GM19455 (cell line): ENCODE measurements around the gene HCFC1R1.
A peak's percentile ranks its signal among the peaks of the same experiment; 100 is the strongest.

Experiments
- ATAC-seq: cut with Tn5 transposase; IDR thresholded peaks from one replicate; pipeline ENCODE4 v1.9.1; 2021; ENCODE audit not compliant: unreplicated experiment

Gene HCFC1R1

DNA sequence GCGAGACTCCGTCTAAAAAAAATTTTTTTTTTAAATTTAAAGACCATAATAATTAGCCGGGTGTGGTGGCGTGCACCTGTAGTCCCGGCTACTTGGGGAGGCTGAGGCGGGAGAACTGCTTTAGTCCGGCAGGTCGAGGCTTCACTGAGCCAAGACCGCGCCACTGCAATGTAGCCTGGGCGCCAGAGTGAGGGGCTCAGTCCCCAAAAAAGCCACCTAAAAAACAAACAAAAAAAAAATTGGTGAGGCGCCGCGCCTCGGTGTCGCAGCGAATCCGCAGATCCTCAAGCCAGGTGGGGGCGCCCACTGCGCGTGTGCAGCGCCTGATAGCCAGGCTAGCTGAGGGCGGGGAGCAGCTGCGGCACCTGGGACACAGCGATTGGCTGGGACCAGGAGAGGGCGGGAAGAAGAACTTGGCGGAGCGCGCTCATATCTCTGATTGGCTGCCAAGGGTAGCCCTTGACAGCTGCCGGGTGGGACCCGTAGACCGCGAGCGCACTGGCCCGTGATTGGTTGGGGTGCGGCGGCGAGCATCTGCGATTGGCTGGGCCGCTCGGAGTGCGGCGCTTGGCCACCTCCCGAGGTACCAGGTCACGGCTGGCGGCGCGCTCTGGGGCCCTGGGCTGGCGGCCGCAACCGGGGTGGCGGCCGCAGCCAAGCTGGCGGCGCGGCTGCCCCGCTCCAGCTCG is 20.0 kb downstream of the HCFC1R1 start:
- peak; percentile 93 for ATAC-seq

DNA sequence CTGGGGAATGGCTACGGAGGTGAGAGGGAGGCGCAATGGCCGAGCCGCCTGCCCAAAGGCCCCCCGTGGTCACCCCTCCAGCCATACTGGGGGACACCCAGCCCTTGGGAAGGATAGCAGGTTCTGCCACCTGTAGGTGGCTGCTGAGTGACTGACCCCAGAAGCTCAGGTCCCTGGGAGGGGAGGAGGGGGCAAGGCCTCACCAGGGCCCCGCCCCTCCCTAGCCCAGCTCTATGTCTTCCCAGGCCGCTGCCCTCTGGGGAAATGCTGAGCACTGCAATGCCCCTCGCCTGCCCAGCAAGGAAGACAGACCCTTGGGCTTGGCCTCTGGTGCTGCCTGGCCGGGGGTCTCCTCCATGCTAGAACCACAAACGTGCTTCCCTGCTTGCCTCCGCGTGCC is 22.4 kb downstream of the HCFC1R1 start:
- ATAC-seq, result no peak

DNA sequence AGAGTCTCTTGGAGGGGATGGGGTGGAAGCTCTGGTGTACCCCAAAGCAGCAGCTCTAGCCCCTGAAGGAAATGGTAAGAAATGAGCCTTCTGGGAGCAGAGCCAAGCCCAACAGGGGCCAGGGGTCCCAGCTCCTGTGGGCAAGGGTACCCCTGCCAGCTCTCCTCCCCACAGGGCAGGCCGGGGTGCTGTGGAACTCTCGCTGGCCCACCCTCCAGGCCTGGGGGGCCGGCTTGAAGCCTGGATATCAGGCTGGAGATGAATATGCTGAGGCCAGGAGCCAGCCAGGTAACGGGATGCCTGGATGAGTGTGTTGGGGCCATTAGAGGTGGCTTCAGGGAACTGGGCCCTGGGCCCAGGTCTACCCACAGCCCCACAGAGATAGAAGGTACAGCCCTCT is 23.2 kb downstream of the HCFC1R1 start:
- ATAC-seq, result no peak

DNA sequence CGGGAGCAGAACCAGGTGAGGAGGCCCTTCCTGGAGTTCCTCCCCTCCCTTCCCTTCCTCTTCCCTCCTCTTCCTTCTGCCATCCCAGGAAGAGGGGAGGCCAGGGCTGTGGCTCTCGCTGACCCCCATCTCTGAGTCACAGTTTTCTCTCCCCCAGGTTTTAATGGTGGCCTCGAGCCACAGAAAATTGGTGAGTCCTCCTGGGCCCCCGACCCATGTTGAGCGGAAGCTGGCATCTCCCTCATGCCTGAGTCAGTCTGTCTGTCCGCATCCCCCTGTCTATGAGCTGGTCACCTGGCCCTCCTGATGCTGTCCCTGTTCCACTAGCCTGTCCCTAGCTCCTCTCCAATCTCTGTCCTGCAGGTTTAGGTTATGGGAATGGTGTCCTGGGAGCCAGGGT is 23.8 kb downstream of the HCFC1R1 start:
- ATAC-seq, result no peak

DNA sequence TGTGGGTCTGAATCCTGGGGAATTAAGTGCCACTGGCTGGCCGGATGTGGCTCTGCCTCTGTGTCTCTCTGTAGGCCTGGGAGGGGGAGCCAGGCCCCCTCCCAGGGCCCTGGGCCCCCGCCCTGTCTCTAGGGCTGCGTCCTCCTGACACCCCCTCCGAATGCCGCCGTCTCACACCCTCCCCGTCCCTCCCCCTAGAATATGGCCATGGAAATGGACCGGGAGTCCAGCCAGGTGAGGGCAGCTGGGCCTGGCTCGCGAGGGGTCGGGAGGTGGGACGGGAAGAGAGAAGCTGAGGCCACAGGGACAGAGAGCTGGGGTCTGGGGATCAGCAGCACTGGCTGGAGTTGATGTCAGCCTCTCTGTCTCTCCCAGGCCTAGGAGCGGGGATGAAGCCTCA is 27.4 kb downstream of the HCFC1R1 start:
- no peak for ATAC-seq

DNA sequence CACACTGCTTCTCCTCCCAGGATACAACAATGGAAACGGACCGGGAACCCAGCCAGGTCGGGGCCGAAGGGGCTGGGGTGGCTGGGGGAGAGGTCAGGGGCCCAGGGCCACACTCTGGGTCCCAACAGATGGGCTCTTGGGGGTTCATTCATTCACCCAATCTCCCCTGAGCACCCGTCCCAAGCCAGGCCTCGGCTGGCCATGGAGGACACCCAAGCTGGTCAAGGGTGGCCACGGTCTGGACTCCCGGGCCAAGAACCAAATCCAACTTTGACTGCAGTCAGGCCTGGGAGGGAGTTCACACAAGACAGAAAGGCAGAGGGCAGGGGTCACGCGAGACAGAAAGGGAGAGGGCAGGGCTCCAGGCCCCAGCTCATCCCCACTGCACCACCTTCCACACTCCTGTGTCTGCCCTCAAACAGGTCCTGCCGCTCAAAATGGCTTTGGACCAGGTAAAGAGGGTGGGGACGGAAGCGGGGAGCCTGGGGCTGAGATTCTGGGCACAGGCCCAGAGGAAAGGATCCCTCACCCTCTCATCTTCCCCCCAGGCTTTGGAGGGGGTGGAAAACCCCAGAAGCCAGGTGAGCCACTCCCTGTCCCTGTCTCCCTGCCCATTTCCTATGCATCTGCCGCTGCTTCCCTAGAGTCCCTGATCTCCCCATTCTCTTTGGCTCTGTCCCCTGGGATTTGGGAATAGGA is 31.2 kb downstream of the HCFC1R1 start:
- no peak for ATAC-seq

DNA sequence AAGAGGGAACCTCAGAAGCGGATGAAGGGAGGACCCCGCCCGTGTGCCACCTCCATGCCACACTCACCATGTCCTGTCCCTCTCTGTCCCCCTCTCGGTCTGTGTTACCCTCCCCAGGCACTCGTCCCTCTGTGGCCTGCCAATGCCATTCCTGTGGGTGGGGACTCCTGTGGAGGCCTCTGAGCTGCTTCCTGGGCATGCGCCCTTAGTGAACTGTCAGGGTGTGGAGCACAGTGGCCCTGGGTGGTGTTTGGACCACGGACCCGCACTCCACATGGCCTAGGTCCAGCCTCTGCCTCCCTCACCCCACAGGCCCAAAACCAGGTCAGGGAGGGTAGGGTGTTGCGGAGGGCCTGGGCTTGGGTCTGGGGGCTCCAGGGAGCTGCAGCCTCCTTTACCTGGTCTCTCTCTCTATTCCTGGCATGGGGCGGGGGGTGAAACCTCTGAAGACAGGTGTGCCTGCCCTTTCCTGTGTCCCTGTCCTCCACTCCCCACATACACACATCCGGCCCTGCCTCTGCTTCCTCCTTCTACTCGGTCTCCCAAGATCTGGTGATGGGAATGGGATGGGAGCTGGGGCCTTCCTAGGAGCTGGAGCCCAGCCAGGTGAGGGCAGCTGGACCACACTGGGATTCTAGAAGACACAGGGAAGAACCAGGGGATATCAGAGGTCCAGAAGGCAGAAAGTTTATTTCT is 32.0 kb downstream of the HCFC1R1 start:
- ATAC-seq, result no peak

DNA sequence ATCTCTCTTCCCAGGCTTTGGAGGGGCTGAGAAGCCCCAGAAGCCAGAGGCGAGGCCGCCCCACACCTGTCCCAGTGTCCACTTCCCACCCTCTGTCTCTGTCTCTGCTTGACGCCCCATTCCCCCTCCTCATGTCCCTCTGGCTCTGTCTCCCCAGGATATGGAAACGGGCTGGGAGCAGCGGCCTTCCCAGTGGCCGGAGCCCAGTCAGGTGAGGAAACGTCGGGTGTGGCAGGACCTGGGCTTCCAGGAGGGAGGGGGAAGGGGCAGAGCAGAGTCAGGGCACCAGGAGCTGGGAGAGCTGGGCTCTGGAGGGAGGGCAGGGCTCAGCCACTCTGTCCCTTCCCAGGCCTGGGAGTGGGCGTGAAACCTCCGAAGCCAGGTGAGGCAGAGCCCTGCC is 32.9 kb downstream of the HCFC1R1 start:
- ATAC-seq, result no peak

DNA sequence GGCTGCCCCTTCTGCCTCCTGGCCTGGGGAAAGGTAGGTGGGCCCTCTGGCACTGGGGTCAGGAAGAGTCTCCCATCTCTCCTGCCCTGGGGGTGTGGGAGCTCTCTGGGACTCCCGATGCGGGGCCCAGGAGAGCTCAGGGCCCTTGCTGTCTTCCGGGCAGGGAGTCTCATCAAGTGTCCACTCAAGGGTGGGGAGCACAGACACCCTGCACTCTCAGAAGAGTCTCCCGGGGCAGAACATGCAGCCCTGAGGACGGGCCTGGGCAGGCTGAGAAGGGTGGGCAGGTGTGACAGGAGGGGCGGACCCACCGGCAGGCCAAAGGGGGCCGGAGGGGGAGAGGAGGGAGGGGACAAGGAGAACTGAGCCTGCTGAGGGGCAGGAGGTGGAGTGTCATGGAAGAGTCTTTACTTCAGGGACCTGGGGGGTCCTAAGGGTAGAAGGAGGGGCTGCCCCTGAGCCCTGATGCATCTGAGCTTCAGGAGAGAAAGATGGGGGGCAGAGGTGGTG is 35.1 kb downstream of the HCFC1R1 start:
- ATAC-seq, result no peak

DNA sequence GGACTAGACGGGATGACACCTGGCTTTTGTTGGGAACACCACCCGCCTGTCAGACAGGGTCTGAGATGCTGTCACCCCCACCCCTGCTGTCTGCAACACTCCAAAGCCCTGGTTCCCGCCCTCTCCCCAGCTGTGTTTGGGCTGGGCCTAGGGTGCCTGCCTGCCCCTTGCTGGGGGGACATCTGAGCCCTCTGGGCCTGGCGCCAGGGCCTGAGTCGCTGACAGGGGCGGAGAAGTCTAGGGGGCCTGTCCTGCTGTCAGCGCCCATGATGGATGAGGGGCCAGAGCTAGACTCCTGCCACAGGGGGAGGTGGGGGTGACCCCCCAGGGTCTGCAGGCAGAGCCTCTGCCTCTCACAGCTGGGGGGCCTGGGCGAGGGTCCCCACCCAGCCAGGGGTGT is 35.9 kb downstream of the HCFC1R1 start:
- no peak for ATAC-seq

DNA sequence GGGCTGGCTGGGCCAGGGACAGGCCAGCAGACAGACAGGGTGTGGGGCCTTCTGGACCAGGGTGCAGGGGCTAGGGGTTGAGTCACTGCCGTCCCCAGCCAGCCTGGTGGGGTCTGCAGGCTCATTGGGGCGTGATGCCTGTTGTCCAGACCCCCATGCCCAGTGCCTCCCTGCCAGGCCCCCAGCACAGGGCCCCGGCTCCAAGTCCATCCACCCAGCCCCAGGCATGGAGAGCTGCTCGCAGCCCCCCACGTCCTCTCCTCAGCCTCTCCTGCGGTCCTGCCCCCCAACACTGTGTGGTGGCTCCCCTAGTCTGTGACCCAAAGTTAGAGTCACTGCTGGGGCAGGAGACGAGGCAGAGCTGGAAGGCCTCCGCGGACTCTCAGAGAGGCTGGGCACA is 36.5 kb downstream of the HCFC1R1 start:
- no peak for ATAC-seq

DNA sequence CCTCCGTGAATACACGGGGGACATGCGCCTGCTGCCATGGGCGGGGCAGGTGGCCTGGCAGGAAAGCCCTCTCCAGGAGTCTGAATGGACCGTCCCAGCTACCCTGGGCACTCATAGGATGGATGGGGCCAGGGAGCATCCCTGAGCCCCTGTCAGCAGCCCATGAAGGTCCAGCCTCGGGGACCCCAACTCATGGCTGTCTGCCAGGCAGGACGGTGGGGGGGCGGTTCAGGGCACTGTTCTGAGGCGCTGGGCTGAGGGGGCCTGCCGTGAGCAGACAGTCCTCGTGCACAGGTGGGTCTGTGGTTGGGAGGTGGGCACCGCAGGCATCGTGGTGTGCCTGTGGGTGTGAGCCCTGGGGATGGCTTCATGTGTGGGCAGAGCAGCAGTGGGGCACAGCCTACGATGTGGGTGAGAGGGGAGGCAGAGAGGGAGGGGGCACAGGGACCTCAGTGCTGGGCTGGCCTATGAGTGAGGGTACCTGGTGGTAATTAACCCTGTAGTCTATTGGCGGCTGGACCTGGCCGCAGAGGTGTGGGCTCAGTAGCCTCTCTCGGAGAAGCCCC is 37.0 kb downstream of the HCFC1R1 start:
- ATAC-seq, result no peak

DNA sequence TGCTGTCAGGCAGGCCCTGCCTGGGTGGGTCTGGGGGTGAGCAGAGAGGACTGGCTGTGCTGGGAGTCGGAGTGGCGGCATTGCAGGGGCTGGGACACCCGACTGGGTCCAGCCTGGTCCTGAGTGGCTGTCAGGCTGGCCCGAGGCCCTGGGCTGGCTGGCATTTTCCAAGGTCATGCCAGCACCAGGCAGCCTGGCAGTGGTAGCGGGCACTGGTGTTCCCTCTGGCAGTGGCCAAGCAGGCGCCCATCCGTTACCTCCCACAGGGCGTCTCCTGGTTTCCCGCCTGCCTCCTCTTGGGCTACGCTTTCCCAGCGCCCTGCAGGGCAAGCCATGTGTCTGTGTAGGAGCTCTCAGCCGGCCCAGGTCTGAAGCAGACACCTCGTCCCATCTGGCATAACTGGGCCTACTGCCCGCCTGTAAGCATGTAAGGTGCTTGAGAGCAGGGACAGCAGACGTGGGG is 37.8 kb downstream of the HCFC1R1 start:
- no peak for ATAC-seq

DNA sequence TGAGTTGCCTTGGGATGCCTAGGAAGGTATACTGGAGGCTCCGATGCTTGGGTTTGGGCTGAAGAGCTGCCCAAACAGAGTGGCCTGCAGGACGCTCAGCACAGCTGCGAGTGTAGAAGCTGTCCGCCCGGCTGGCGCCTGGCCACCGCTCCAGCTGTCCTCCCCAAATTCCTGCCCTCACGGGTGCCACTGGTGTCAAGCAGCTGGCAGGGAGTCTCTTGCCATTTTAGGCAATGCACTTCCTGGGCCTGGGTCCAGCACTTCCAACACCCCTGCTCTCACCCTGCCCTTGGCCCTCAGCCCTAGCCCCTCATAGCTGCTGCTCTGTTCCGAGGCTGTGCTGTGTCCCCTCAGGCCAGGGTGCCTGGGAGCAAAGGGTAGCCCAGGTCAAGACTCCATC is 38.3 kb downstream of the HCFC1R1 start:
- ATAC-seq, result no peak

DNA sequence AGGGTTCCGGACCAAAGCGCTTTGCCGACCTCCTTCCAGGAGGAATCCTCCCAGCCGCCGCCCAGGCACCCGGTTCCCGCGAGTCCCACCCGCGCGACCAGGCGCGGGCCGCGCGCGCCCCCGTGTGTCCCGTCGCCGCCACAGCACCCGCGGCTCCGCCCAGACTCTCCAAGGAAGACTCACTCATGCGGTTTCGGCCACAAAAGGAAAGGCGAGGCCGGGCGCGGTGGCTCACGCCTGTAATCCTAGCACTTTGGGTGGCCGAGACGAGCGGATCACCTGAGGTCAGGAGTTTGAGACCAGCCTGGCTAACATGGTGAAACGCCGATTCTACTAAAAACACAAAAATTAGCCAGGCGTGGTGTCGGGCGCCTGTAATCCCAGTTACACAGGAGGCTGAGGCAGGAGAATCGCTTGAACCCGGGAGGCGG is 40.0 kb downstream of the HCFC1R1 start:
- ATAC-seq, result no peak

DNA sequence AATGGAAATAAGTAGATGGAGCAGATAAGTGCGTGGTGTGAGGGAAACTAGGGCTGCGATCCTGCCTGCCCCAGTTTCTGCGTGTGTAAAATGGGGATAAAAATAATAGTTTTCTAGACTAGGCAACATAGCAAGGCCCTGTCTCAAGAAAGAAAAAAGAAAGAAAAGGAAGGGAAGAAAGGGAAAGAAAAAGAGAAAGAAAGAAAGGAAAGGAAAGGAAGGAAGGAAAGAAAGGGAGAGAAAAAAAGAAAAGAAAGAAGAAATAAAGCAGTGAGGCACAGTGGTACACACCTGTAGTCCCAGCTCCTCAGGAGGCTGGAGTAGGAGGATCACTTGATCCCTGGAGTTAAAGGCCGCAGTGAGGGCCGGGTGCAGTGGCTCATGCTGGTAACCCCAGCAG is 41.3 kb downstream of the HCFC1R1 start:
- no peak for ATAC-seq

DNA sequence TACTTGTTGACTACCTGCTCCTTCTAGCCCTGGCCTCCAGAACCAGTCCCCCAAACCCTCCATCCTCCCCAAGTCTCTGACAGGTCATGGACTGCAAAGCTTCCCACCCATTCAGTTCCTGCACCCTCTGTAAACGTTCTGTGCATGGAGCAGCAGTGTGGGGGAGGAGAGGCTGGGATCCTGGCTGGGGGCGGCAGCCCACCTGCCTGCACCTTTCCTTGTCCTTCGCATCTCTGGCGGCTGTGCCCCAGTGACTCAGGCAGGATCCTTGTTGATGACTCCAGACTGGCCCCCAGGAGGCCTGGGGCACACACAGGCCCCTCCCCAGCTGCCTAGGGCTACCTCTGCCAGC is 41.9 kb downstream of the HCFC1R1 start:
- no peak for ATAC-seq

DNA sequence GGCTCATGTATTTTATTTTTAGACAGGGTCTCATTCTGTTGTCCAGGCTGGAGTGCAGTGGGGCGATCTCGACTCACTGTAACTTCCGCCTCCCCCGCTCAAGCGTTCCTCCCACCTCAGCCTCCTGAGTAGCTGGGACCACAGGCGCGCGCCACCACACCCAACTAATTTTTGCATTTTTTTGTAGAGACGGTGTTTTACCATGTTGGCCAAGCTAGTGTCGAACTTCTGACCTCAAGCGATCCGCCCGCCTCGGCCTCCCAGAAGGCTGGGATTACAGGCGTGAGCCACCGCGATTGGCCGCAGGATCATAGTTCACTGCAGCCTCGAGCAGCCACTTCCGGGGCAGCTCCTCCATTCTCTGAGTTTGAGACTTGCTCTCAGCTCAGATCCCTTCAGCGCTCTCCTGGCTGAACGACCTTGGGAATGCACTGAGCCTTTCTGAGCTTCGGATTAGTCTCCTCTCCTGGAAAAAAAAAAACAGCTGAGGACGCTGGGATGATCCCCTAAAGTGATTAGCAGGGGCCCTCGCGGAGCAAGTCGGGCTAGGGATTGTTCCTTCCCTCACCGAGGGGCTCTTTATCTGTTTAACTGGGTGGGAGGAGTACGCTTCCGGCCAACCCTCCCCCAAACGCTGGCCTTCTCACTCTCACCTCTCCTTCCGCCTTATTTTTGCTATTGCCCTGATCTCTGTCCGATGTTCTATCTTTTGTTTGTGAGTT is 42.4 kb downstream of the HCFC1R1 start:
- ATAC-seq, result no peak

DNA sequence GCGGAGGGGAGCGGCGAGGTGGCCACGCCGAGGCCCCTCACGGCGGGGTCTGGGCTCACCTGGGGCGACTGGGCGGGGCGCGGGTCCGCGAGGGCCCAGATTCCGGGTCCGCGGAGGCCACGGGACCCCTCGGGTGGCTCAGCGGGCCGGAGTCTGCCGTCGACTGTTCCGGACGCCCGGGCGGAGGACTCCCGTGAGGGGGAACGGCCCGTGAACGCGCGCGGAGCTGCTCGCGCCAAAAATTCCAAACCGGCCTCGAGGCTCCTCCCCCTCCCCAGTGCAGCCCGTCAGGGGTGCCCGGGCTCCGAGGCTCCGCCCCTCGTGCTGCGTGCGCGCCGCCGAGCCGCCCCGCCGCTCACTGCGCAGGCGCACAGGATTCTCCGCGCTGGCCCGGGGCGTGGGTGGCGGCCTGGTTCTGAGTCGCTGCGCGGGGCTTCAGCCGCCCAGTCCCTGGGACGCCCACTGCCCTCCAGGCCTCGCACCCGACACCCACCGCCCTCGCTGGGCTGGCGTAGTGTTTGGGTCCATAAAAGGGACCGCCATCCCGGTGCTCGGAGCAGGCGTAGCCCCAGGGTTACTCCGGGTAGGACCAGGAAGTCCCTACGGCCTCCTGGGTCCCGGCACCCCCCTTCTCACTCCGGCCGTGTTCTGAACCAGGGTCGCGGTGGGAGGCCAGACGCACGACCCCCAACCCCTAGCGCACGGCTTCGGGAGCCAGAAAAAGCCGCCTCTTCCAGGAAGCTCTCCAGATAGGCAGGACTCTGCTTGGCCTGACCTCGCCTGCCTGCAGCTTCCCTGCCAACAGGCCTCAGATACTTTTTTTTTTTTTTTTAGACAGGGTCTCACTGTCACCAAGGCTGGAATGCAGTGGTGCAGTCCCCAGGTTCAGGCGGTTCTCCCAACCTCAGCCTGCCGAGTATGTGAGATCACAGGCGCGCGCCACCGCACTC is 43.2 kb downstream of the HCFC1R1 start, which contains the start of gene PKMYT1:
Gene PKMYT1 (minus strand): TSS at position 220 of the 950 bp plus-strand sequence. CDS start 789 bp downstream, outside the sequence.
- peak; percentile 74 for ATAC-seq
